Activated gamma-delta T cell treated with Interleukin-2 at 50 U/mL for 16 hours (primary cell): ENCODE data around the gene SHTN1.

Experiments
- DNase-seq: peaks from one replicate; pipeline ENCODE4 v3.0.0-alpha.2; 2020

The SHTN1 gene

DNA sequence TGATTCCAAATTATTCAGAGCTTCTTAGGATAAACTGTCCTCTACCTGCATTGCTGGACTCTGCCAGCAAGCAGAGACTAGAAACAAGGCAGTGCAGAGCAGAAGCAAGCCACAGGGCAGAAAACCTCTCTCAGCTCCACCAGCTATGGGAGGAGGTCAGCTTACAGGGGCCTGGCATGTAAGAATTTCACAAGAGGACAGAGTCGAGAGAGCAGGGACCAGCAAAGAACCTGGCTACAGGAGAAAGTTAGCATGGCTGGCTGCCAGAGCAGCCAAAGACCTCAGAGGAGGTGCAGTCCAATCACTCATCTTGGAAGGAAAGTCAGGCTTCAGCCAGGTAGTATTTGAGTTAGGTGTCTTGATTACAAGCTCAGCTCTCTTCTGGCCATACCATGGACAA, 92.8 kb downstream of the SHTN1 start:
- DNase-seq = no peak

DNA sequence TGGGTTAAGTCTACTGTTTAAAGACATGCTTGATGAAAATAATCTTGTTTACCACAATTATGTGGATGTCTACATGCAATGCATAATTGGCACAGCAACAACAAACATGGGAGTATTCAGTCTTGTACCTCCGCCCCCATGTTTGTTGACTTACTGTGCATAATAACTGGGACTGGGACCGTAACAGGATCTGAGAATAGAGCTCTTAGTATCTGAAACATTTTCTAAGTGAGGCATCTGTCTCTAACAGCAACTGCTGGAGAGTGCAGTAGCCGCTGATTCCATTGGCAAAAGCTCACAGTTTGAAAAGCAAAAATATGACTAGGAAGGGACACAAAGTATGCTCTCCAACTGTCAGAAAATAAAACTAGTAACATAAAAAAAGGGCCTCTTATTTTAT, 94.1 kb downstream of the SHTN1 start:
- no peak for DNase-seq

DNA sequence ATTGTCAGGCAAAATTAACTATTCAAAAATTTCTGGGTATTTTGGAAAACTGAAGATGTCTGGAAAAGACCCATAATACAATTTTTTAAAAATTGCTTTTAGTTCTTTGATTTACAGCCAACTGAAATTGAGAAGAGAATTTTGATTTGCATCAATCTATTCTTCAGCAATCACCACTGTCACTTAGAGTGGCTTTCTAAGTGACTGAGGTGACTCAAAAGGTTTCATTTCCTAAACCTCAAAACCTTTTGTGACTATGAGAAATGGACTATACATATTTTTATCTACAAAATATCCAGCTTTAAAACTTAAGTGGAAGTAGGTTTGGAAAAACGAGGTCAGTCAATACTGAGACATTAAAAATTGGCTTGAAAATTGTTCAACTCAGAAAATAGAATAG, 95.7 kb downstream of the SHTN1 start:
- DNase-seq = no peak

DNA sequence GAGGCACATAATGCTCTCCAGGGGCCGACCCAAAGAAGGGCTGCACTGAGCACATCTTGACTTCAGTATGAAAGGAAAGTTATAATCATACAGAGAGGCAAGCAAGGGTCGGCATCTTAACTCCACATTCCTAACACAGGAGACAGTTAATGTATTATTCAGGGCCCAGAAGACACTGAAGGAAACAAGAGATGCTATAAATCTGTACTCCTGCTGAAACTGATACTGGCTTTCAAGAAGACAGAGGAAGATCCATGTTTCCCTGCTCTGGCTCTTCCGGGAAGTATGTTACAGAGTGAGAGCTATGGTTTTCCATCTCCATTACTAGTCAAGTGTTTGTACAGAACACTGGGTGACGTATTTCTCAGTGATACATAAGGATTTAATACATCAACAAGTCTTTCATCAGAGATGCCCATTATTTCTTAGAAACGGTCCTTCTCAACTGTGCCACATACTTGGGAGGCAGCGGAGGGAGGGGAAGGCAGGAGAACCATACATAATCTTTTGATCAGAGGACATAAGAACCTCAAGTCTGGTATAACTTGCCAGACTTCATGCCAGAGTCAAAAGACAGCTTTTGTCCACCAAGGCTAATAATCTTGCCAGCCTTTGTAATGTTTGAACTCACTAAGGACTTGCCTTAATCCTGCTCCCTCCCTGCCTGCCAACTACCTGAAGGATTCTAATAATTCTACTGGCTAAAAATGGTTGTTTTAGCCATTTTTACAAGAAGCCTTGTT, 97.6 kb downstream of the SHTN1 start:
- DNase-seq = no peak

DNA sequence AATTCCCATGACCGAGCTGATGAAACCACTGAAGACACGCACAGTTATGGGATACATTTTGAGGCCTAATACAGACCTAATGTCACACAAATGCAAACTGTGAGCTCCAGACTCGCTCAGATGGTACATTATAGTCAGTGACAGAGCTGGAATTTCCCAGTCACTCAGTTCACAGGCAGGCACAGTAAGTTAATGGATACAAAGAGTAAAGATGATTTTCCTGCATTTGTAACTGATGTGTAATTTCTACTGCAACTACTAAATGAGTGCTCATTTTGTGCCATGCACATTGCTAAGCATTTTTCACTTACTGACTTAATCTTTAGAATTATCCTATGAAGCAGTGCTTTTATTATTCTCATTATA, 99.2 kb downstream of the SHTN1 start:
- DNase-seq = no peak

DNA sequence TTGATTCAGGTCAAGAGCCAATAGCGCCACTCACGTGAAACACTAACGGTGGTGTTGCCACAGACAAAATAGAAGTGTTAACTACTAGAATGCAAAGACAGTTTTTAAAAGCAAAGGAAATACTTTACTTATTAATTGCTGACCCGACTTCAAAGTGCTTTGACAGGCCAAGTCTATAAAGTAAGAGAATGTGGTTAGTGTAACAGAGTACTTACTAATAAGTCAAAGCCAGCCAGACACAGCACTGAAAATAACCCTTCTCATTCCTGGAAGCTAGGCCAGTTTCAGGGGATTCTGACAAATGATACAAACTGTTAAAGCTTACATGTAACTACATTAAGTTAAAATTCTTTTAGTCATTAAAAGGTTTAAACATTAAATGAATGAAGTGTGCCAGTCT, 105.4 kb downstream of the SHTN1 start:
- no peak for DNase-seq

DNA sequence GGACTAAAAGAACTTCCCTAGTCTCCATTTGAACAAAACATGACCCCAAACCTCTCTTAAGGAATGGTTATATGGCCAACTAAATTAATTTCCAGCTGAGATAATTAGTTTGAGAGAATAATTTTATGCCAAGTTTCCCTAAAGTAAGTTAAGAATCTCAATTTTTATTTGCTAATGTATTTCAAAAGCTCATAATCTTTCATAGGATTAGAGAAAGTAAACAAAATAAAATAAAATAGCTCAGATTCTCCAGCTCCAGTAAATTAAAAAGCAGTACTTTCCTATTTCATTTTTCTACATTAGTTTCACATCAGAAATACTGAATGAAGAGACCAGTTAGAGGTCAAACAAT, 111.3 kb downstream of the SHTN1 start:
- DNase-seq = no peak

DNA sequence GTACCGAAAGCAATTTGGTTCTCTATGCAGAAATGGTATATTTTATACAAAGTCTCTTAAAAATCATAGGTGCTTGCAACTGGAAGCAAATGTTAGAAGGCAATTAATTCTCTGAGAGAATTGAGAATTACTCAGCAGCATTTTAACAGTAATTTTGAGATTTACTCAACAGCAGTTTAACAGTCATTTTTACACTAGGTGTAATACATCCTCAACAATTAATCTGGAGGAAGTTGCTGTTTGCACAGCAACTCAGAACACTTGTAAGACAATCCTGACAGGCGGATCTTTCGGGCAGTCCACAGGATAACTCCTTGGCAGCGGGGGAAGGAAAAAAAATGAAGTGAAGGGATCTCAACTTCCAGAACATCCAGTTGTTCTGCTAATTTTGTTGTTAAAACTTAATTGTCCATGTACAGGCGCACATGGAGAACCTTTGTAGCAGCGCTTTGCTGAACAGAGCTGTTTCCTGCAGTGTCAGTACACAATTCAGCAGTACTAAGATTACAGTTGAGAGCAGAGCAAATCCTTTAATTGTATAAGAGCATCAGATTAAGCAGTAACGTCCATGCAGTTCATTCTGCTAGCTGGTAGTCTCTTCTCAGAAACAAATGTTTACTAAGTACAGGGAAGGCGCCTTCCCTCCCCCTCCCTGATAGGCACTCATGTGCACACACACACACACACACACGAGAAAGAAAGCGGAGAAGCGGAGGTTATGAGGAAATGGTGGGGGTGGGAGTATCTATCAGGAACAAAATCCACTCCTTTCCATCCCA, 111.9 kb downstream of the SHTN1 start:
- no peak for DNase-seq

DNA sequence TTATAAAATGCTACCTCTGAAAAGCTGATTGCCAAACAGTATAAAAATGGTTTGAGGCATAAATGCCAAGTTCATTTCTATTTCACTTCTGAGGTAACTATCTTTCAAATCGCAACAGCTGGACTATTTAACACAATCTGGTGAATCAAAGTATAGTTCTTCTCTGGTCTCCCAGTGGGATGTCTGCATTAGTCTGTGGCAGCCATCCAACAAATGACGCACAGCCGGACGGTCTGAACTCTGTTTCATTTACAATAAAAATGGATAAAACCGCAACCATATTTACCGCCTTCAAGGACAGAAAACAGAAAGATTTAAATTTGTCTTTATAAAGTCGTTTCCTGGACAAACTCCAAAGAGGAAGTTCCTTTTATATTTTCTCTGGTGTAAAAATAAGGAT, 113.8 kb downstream of the SHTN1 start:
- no peak for DNase-seq

DNA sequence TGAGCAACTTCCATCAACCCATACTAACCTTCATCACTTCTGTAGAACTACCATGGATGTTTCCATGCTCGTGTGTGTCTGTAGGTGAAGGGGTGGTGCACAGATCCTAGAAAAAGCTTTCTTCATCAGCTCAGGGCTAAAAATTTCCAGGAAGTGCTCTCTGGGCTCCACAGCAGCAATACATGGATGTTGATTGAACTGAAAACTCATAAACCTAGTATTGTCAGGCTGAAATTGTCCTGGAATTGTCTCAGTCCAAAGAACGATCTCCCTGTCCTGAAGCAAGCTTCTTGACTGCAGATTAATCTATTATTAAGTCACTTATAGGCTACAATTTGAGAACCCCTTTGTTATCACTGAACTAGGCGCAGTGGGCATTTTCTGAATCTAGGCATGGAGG, 115.9 kb downstream of the SHTN1 start:
- DNase-seq = no peak

DNA sequence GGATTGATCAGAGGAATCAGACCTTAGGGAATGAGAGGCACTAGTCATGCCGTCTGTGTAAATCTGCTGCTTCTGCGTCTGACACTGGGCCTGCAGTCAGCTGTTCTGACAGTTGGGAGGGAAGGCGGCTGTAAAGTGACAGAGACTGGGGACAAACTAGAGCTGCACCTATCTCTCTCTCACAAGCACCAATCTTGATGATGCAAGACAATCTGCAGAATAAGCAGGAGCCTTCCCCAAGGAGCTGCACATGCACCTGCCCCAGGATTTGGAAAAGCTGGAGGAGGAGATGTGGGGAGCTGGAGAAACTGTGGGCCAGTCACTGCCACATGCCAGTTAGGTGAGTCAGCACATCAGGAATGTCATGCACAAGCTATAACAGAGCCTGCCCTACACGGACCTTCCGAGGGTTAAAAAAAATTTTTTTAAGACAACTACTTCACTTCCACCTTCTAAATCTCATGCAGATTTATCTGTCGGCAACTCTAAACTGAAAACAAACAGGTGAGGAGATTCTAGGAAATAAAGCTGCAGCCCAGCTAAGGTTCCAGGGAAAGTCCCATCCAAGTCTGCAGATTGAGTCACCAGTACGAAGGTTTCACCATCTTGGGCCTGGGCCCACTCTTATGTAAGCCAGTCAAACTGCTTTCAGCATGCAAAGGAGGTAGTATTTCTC, 116.5 kb downstream of the SHTN1 start:
- DNase-seq = no peak

DNA sequence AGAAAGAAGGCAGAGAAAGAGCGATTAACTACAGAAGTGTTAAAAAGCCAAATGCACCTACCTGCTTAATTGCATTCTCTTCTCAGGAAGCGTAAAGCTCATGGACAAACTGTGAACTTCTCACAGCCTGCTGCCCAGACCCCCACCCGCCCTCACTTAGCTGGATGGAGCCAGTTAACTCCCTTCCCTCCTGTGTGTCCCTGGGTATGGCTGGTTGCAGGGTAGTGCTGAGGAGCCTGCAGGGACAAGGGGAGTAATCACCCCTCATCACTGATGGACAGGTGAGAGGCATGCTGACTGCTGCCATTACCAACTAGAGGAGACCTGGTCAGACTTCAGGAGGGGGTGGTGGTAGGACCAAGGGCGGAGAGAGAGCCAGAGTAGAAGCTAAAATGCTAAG, 118.2 kb downstream of the SHTN1 start:
- no peak for DNase-seq

DNA sequence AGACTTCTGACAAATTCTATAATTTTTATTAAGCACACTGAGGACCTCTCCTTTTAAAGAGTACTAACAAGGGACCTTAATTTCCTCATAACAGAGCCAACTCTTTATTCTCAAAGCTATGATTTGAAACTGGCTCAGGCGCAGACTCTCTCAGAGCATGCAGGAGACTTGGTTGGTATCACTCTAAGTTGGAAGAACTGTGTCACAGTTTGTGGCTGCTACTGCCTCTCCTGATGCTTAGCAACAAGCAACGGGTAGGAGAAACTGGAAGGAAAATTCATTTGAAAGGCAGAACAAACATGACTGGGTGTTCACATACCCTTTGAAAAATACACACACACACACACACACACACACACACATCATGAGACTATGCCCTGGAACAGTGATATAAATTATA, 122.3 kb downstream of the SHTN1 start:
- no peak for DNase-seq

DNA sequence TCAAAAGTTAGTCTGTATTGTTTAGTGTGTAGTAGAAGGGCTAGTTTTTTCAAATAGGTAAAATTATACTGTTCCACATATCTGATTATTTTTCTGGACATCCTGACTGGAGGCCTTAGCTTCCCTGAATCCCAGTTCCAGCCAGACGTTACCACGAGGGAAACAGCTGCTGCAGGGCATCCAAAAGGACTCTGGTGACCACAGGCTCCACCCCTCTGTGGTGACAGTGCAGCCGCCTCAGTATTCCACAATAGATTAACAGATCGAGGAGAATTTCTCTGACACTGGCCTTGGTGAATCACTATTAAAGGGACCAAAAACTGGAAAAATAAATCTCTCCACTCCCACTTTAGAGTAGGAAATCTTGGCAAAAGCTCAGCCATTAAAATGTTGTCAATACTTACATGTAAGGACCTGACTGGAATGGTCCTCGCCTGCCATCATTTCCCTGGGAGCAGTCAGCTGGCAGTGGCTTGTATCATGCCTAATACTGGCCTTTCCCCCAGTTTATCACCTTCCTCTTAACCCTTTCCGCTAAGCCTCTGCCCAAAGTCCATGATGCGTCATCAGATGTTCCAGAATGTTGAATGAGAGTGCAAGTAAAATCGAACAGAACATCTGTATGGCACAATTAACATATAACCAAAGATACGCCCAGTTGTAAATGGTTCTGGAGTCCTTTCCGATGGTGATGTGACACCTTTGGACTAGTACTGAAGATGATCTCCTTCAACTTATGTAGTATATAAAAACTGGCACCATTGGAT, 124.1 kb downstream of the SHTN1 start:
- no peak for DNase-seq

DNA sequence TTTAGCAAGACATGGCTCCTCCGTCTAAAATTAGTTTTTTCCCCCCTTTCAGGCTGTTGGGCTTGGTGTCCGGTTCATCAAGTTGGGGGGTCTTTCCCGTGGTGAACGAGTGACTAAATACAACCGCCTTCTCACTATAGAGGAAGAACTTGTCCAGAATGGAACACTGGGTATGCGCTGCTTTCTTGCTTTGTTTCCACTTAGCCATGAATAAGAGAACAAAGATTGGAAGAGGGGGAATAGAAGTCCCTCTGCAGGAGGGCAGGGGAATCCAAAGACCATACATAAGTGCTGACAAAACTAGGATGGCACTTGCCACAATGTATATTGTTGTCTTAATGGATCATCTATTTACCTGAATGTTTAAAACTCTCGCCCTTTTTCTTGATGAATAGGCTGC, 125.2 kb downstream of the SHTN1 start:
- DNase-seq = no peak

DNA sequence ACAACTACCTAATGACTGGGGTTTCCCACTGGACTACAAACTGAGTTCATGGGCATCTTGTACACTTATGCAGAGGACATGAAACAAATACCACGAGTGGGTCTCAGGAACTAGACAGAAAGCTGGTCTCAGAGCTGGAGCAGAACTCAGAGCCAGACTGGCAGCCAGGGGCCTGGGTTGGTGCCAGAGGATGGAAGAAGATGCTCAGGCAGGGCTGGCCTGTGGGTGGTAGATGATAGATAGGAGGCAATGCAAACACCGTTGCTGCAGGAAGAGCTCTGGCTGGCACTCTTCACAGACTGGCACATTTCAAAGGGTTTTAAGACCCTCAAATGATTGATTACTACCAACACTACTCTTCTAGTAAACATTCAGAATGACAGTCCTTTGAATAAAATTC, 126.9 kb downstream of the SHTN1 start:
- no peak for DNase-seq

DNA sequence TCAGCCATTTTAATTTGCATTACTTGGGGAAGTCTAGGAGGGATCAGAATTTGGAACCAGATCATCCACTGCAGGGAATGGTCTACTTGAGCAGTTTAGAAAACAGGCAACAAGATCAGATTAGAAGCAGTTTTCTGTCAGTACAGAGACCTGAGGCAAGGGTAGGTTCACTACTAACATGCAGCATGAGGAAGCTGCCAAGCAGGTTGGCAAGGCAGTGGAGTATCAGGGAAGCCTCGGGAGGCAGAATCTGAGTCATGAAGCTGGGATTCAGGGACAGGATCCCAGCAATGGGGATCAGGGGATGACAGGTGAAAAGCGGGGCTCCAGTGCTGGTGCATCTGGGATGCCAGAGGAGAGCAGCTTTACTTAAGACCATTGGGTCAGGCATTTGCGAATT, 127.6 kb downstream of the SHTN1 start:
- no peak for DNase-seq

DNA sequence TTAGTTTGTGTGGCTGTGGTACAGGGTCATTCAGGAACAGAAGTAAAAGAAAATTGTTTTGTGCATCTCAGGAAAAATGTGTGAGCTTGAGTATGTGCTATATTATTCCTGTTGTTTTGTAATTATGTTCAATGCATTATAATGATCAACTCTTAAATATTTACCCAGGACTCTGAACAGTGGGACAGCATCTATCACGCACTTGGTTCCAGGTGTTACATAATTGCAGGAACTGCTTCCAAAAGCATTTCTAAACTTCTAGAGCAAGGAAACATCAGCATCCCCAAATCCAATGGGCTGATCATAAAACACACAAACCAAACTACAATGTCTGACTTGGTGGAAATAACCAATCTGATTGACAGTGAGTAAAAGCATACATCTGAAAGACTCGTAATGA, 129.1 kb downstream of the SHTN1 start:
- no peak for DNase-seq

DNA sequence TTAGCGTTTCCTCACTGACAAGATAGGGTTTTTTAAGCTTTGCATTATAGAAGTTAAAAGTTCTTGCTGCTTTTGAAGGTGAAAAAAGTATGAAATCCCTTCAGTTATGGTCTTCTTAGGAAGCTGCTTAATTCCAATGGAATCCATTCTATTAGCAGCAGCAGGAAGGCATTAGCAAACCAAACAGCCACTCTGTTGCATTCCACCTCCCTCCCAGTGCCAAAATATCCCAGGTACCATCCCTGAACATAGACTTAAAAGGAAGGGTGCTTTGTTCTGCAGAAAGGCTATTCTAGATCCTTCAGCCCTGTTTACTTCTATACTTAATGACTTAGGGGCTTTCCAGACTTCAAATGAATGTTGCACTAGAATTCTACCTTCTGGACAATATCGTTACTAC, 131.9 kb downstream of the SHTN1 start:
- DNase-seq = no peak

DNA sequence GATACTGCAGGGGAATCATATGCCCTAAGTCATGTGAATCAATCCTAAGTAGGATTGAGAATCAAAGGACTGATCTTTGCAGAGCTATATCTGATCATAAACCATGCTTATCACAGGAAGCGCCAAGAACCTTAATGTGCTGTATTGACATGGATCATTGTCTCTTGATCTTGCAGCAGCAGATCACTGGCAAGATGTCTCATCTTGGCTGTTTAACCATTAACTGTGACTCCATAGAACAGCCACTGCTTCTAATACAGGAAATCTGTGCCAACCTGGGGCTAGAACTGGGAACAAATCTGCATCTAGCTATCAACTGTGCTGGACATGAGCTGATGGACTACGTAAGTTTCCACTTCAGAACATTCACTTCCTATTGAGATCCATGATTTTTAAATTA, 134.0 kb downstream of the SHTN1 start:
- DNase-seq = no peak

DNA sequence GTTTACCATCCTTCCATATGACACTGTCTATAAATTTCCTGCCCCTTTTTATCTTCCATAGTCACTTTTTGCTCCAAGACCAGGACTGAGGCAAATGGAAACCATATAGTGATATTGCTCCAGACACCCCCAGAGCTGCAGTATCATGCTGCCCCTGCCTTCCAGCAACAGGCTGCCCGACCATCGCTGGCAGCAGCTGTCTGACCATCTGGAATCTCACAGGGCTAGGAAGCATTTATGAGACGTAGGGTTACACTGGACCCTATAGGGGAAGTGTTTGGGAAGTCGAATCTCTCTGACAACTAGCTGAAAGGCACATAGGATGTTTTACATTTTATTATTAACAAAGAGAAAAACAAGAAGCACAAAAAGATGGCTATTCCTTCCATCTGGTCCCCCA, 136.3 kb downstream of the SHTN1 start:
- DNase-seq = no peak

DNA sequence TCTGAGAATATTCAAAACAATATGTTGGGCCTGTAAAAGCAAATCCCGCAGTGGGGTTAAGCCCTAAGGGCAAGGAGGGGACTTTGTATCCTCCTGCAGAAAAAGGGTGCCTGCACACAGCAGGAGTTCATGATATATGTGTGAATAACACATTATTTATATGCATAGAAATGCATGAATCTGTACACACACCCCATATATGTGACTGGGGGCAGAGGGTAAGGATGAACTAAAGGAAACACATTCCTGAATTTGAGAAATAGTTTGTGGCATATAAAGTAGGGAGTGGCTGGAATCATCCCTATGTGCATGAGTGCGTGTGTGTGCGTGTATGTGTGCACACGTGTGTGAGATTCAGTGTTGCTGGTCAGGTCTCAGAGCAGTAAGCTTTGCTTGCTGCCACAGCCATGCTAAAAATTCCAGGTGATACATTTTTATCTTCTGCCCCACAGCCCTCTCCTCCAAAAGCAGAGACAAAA, 136.8 kb downstream of the SHTN1 start:
- DNase-seq = no peak

DNA sequence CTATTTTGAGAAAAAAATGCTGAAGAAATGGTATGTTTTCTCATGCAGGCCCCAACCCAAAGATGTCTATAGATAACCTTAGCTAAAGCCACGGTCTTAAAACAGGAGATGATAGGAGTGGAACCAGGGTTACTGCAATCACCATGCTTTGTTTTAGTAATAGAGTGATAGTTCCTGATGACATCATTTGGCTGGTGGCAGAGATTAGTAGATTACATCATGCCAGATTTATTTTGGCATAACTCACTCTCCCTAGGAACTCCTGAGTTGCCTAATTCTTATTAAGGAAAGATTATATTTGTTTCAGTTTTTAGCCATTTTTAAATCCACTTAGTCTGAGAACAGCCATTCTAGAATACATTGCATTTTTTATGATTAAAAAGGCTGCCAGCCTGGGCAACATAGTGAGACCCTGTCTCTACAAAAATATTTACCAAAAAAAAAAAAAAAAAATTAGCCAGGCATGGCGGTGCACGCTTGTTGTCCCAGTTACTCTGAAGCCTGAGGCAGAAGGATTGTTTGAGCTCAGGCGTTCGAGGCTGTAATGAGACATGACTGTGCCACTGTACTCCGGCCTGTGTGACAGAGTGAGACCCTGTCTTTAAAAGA, 137.9 kb downstream of the SHTN1 start:
- no peak for DNase-seq
